DND-41 (cell line): ENCODE results near the gene ATP6V1G3.
A peak's percentile ranks its signal among the peaks of the same experiment; 100 is the strongest.

Source experiments
- ATAC-seq: fragments of 200-7000 bp; cut with Tn5 transposase; 3 replicates; pipeline ENCODE4 v1.9.1; 2021; ENCODE audit warnings: low read depth; ENCODE audit not compliant: insufficient read depth
- DNase-seq: peaks from one replicate; pipeline ENCODE4 v3.0.0-alpha.2; 2020
- H2AFZ ChIP-seq: 2 replicates; pipeline ENCODE4 v1.6.0; 2012; ENCODE audit warnings: low read depth, low read length
- H3K27ac ChIP-seq: 2 replicates; pipeline ENCODE4 v1.5.1; 2012; ENCODE audit warnings: low read length, inconsistent platforms
- H3K27me3 ChIP-seq: fragments of 200-600 bp; sonication (generic); 2 replicates; pipeline ENCODE4 v1.6.0; 2012; ENCODE audit warnings: low read length, mild to moderate bottlenecking, inconsistent platforms; ENCODE audit not compliant: insufficient read depth, poor library complexity
- H3K36me3 ChIP-seq: 2 replicates; pipeline ENCODE4 v1.5.1; 2012; ENCODE audit warnings: low read length, inconsistent platforms; ENCODE audit not compliant: insufficient read depth
- H3K4me1 ChIP-seq: 2 replicates; pipeline ENCODE4 v1.5.1; 2012; ENCODE audit warnings: mild to moderate bottlenecking, low read length; ENCODE audit not compliant: insufficient read depth
- H3K4me2 ChIP-seq: 2 replicates; pipeline ENCODE4 v1.6.0; 2012; ENCODE audit warnings: mild to moderate bottlenecking, moderate library complexity, low read length, inconsistent platforms; ENCODE audit not compliant: insufficient read depth
- H3K4me3 ChIP-seq, 2 experiments: fragments of 200-600 bp in 1 of 2; shearing (Covaris generic) in 1 of 2; 2 replicates each; pipeline ENCODE4 v1.5.1; 2012 to 2016; ENCODE audit warnings: inconsistent platforms in 2 of 2, low read length in 2 of 2, mild to moderate bottlenecking in 2 of 2, low read depth in 1 of 2, moderate library complexity in 1 of 2
- H3K79me2 ChIP-seq: 2 replicates; pipeline ENCODE4 v1.6.0; 2012; ENCODE audit warnings: low read length, inconsistent platforms; ENCODE audit not compliant: insufficient read depth
- H3K9ac ChIP-seq: 2 replicates; pipeline ENCODE4 v1.6.0; 2012; ENCODE audit warnings: low read depth, mild to moderate bottlenecking, inconsistent platforms, low read length, moderate library complexity
- H3K9me3 ChIP-seq: 2 replicates; pipeline ENCODE4 v1.5.1; 2012; ENCODE audit warnings: low read length, moderate library complexity, mild to moderate bottlenecking, inconsistent platforms; ENCODE audit not compliant: insufficient read depth, severe bottlenecking
- H4K20me1 ChIP-seq: 2 replicates; pipeline ENCODE4 v1.6.0; 2012; ENCODE audit warnings: low read length; ENCODE audit not compliant: insufficient read depth
- CTCF ChIP-seq: IDR thresholded peaks from 2 replicates; pipeline ENCODE4 v1.5.1; 2012; ENCODE audit warnings: borderline replicate concordance, low read length, moderate library complexity, mild to moderate bottlenecking; ENCODE audit not compliant: poor library complexity, severe bottlenecking; ENCODE audit errors: extremely low read depth
- EZH2 ChIP-seq: IDR thresholded peaks from 3 replicates; pipeline ENCODE4 v1.6.1; 2012; ENCODE audit warnings: borderline replicate concordance, low read depth, mild to moderate bottlenecking, moderate library complexity, low read length, inconsistent platforms; ENCODE audit not compliant: severe bottlenecking

ATP6V1G3 gene

GRCh38 chr1:198498881-198499280, 41.6 kb downstream of the ATP6V1G3 start:
- no peak overlapping the region for H3K4me2 ChIP-seq
- H3K36me3 ChIP-seq, result no peaks in the 10 kb centered on the region
- H3K4me1 ChIP-seq, result no peaks in the 10 kb centered on the region
- H2AFZ ChIP-seq, result no peak overlapping the region
- no peaks in the 10 kb centered on the region for H3K9me3 ChIP-seq
- no peaks in the 10 kb centered on the region for H3K27me3 ChIP-seq
- H3K9ac ChIP-seq, result no peak overlapping the region
- DNase-seq (no peak), ATAC-seq (no peak)
- no peaks in the 10 kb centered on the region for H3K79me2 ChIP-seq
- no peak overlapping the region for H3K4me3 ChIP-seq
- no peak for TF ChIP-seq EZH2
- no peaks in the 10 kb centered on the region for H4K20me1 ChIP-seq
- no peak overlapping the region for H3K27ac ChIP-seq

DNA sequence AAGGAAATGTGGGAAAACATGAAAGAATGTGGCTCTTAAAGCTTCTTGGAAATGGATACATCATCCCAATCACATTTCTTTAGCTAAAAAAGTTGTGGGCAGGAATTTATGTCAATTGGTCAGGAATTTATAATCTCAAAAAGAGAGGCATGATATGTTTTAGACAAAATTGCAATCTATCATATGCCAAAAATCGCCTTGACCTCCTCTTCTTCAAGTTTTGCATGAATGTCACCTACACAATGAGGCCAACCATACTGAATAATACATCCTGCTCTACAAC, 42.4 kb downstream of the ATP6V1G3 start:
- no peak overlapping the region for H3K9ac ChIP-seq
- no peak overlapping the region for H3K4me2 ChIP-seq
- H4K20me1 ChIP-seq, result no peaks in the 10 kb centered on the region
- DNase-seq, result no peak
- no peak overlapping the region for H3K4me3 ChIP-seq
- no peaks in the 10 kb centered on the region for H3K9me3 ChIP-seq
- no peak overlapping the region for H2AFZ ChIP-seq
- no peak overlapping the region for H3K27ac ChIP-seq
- no peaks in the 10 kb centered on the region for H3K36me3 ChIP-seq
- no peaks in the 10 kb centered on the region for H3K4me1 ChIP-seq
- H3K27me3 ChIP-seq, result no peaks in the 10 kb centered on the region
- ATAC-seq, result no peak
- TF ChIP-seq CTCF, result no peak
- TF ChIP-seq EZH2, result no peak
- no peaks in the 10 kb centered on the region for H3K79me2 ChIP-seq

GRCh38 chr1:198497326-198498102, 43.0 kb downstream of the ATP6V1G3 start:
- Histone ChIP-seq H3K4me1 (no peaks in the 10 kb centered on the region), H4K20me1 (no peaks in the 10 kb centered on the region), H3K27me3 (no peaks in the 10 kb centered on the region), H3K27ac (no peak overlapping the region), H2AFZ (peak overlapping the region; percentile 21; the same call in 1 of the 2 replicates), H3K4me3 (no peak overlapping the region), H3K79me2 (no peaks in the 10 kb centered on the region), H3K4me2 (no peak overlapping the region), H3K9me3 (no peaks in the 10 kb centered on the region), H3K9ac (no peak overlapping the region), H3K36me3 (no peaks in the 10 kb centered on the region)
- no peak for DNase-seq
- TF ChIP-seq CTCF, result no peak
- TF ChIP-seq EZH2, result no peak
- ATAC-seq, result no peak

- H3K4me3 ChIP-seq, result no peak overlapping the region
- TF ChIP-seq EZH2 (no peak), CTCF (no peak)
- H3K9me3 ChIP-seq, result no peaks in the 10 kb centered on the region
- H3K27ac ChIP-seq, result no peak overlapping the region
- no peaks in the 10 kb centered on the region for H3K27me3 ChIP-seq
- no peak overlapping the region for H3K4me2 ChIP-seq
- no peak overlapping the region for H3K9ac ChIP-seq
- DNase-seq (no peak), ATAC-seq (no peak)
- no peak overlapping the region for H2AFZ ChIP-seq
- H3K36me3 ChIP-seq, result no peaks in the 10 kb centered on the region
- H3K4me1 ChIP-seq, result no peaks in the 10 kb centered on the region
- H4K20me1 ChIP-seq, result no peaks in the 10 kb centered on the region
- H3K79me2 ChIP-seq, result no peaks in the 10 kb centered on the region
Measured at GRCh38 chr1:198496216-198497143, 44.0 kb downstream of the ATP6V1G3 start.
